Fibroblast of the aortic adventitia (primary cell): ENCODE data around the gene DLX1. TPM values are rescaled to one million over a fixed set of nuclear protein-coding genes. Genes with fewer than 3 reads are reported as not detected.

Source experiments
- DNase-seq: peaks from one replicate; pipeline ENCODE4 v3.0.0-alpha.2; 2010; ENCODE audit warnings: low read depth
- H3K4me3 ChIP-seq: 2 replicates; pipeline ENCODE4 v1.5.1; 2011; ENCODE audit warnings: low read depth, mild to moderate bottlenecking, control low read depth, low read length, moderate library complexity
- CTCF ChIP-seq: IDR thresholded peaks from 2 replicates; pipeline ENCODE4 v1.5.1; 2011; ENCODE audit warnings: mild to moderate bottlenecking, low read length, control low read depth, inconsistent platforms; ENCODE audit not compliant: insufficient read depth
- total RNA-seq: library from RNA; depleted of rRNA; stranded (reverse); fragments of >200 nt; gene quantifications from 2 replicates; pipeline ENCODE4 v1.2.3, GENCODE V29; 2012; ENCODE audit warnings: low replicate concordance

DLX1 gene
- total RNA-seq, 1 donor: 0.99 TPM

DNA sequence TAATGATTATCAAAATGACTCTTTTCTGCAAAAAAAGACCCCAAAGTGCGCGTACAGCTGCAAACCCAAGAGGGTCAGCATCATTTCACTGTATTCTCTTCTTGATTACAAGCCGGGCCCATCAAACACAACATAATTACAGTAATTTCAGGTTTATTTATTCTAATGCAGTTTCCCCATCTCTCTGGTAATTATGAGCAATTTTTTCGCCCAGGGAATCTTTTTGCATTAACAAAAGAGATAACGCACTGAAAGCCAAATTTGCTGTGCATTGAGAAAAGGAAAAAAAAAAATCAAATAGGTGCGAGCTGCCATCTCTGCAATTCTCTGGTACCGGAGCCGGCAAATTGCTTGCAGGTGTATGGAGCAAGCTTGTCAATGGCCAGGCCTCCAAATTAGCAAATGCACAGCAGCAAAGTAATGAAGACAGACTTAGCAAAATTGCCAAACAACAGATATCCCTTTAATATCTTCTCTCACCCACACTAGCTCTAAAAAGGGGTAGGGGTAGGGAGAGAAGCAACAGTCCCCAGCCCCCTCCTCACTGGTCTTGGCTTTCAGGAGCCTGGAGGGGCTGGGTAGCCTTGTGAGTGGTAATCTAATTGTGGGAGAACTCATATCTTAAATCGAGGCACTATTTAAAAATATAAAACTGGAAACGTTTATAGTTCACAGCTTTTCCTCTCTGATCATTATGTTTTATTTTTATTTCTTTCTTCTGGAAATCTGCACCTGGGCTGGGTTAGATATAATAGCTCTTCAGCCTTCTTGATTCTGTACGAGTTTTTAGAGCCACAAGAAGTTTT lies 6.7 kb downstream of the DLX1 start:
- no peak overlapping the region for H3K4me3 ChIP-seq
- no peak for TF ChIP-seq CTCF
- no peak for DNase-seq

DNA sequence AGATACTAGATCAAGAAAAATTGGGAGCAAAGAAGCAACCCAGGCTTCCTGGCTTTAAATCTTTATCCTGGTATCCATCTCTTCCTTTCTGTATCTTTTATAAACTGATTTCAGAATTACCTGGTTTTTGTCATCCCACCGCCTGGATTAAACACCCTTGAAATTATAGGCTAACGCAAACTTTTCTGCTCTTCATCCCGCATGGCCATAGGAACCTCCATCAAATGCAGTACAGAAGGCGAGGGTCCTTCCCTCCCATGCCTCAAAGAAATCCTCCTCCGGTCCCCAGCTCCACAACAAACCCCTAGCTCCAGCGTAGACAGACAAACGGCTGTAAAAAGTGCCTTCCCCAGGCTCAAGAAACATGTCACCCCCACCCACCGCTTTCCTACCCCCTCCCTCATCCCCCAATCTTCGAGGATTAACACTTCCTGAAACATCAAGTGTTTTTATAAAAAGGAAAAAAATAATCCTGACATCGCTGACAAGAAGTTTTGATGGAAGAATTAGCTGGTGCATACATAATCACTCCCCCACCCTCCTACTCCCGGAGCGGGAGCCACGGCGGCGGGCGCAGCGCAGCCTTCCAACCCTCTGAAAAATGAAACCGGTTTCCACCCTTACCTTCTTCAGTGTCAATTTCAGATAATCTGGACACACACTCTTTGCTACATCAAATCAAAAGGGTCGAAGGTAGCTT lies 7.6 kb downstream of the DLX1 start:
- H3K4me3 ChIP-seq: no peak overlapping the region
- DNase-seq: no peak
- no peak for TF ChIP-seq CTCF

DNA sequence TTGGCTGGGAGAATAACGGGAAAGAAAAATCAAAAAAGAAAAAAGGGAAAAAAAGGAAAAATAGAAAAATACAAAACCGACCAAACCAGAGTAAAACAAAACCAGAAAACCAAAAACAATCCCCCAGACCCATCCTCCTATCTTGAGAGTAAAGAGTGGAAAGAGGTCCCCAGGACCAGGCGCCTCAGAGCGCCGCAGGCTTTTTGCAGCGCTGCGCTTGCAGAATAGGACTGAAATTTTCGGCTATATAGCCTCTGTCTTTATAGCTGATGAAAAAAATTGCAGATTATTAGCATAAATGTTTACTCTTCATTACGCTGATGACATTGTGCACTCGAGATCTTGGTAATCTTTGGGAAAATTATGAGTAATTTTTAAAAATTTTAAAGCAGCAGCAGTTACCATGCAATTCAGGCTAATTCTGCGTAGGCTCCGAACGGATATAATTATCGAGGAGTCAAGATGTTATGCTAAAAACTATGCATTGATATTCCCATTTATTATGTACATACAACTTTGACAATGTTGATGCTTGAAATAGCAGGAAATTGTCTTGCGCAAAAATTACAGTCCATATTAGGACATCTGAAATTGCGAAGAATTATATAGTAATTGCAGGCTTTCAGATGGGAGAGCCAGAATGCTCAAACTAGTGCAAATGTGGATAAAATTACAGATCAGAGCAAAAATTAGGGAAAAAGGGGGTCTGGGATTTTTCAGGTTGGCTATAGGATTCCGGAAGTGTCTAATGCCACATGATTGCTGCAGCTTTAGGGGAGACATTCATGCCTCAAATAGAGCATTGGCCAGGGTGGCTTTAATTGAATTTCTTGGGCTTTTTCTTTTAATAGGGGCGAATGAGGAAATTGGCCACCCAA lies 8.3 kb downstream of the DLX1 start:
- no peak for TF ChIP-seq CTCF
- peak; percentile 22 for DNase-seq
- peak overlapping the region; percentile 40 for H3K4me3 ChIP-seq

DNA sequence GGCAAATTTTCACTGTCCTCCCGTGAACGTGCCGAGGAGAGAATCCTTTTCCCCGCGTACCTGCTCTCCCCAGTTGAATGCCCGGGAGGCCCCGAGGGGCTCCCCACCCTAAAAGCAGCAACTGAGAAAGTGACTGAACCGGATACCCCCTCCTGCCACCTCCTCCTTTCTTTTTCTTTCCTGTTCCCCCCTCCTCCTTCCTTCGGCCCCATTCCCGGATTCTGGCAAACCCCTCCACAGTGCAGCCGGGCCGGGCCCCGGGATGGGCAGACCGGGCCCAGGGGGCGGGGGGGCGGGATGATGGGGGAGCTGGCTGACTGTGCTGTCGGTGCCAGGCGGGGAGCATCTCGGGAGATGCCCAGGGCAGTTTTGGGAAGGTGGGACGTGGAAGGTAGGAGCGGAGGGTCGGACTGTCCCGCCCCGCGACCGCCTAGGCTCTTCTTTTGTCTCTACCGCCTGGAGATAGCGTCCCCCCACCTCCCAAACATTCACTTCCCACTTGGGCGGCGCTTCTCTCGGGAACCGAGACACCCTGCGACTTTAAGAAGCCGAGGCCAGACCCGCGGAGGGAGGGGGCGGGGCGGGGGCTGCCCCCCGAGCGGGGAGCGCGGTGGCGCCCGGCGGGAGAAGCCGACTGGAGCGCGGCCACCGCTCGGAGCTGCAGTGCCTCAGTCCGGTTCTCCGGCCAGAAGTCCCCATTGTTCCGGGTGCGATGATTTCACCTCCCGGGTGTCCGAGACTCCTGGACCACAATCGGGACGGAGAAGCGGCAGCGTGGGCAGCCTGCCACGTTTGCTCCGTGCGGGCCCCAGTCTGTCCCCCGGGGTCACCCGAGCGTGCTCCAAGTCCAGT lies 9.2 kb downstream of the DLX1 start:
- H3K4me3 ChIP-seq: peak overlapping the region; percentile 72
- no peak for TF ChIP-seq CTCF
- peak; percentile 41 for DNase-seq

- peak overlapping the region; percentile 72 for H3K4me3 ChIP-seq
- peak; percentile 91 for DNase-seq
- no peak for TF ChIP-seq CTCF
Observed at GRCh38 chr2:172095146-172095904, 10.0 kb downstream of the DLX1 start.
